Chondrocyte (in vitro differentiated cells): Measurements from ENCODE around the gene MLN. TPM values are rescaled to one million over a fixed set of nuclear protein-coding genes. Genes with fewer than 3 reads are reported as not detected.
A peak's percentile ranks its signal among the peaks of the same experiment; 100 is the strongest.

Experiments used
- DNase-seq: peaks from one replicate; pipeline ENCODE4 v3.0.0; 2021; ENCODE audit warnings: mixed read lengths, low spot score
- H3K27ac Mint-ChIP-seq: one replicate; pipeline ENCODE4 v1.8.0; 2021; ENCODE audit warnings: mild to moderate bottlenecking, moderate library complexity, mixed read lengths; ENCODE audit not compliant: unreplicated experiment
- H3K27me3 Mint-ChIP-seq: 2 replicates; pipeline ENCODE4 v1.8.0; 2021; ENCODE audit warnings: low read depth, mixed read lengths
- H3K36me3 Mint-ChIP-seq: 2 replicates; pipeline ENCODE4 v1.8.0; 2021; ENCODE audit warnings: low read depth, mixed read lengths
- H3K4me1 Mint-ChIP-seq: 2 replicates; pipeline ENCODE4 v1.8.0; 2021; ENCODE audit warnings: low read depth, mild to moderate bottlenecking, mixed read lengths
- H3K4me3 Mint-ChIP-seq: one replicate; pipeline ENCODE4 v1.8.0; 2021; ENCODE audit warnings: mild to moderate bottlenecking, moderate library complexity, mixed read lengths; ENCODE audit not compliant: unreplicated experiment
- H3K9me3 Mint-ChIP-seq: 2 replicates; pipeline ENCODE4 v1.8.0; 2021; ENCODE audit warnings: low read depth, mixed read lengths
- CTCF ChIP-seq: fragments of 200-600 bp; sonication (generic); IDR thresholded peaks from 2 replicates; pipeline ENCODE4 v1.5.0; 2021; ENCODE audit warnings: antibody characterized with exemption, mild to moderate bottlenecking, moderate library complexity
- total RNA-seq: library from RNA; stranded (reverse); gene quantifications from 3 replicates; pipeline ENCODE4 v1.2.1, GENCODE V29; 2021

MLN gene
- total RNA-seq, 1 donor from 2014 or later = not detected

- Mint-ChIP-seq H3K27me3 (peaks cover 27% of the 10 kb centered on the region), H3K36me3 (no peaks in the 10 kb centered on the region)
These were observed 14.5 kb upstream of the MLN start for GRCh38 chr6:33818293-33818692.

DNA sequence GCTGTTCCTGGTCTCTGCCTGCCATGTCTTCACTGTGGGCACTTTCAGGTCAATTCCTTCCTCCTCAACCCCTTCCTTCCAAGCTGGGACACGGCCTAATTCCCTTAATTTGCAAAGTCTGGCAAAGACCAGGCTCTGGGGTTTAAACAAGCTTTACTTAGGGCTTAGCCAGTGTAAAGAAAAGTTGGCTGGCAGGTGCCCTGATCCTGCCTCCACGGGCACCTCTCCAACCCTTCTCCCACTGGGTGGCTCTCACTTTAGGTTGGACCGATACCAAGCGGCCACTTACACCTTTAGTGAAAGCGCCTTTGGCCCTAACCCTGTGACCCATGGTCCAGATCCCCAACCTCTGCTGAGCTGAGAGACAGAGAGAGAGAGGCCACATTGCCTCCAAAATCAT is 13.7 kb upstream of the MLN start:
- H3K4me3 Mint-ChIP-seq = no peak overlapping the region
- DNase-seq = no peak

More at GRCh38 chr6:33818293-33818692, 14.5 kb upstream of the MLN start:
- no peak for DNase-seq
- Mint-ChIP-seq H3K4me3 (no peak overlapping the region), H3K9me3 (no peaks in the 10 kb centered on the region), H3K4me1 (no peaks in the 10 kb centered on the region), H3K27ac (no peak overlapping the region)
- TF ChIP-seq CTCF = no peak

GRCh38 chr6:33816911-33817310 is 13.1 kb upstream of the MLN start:
- no peak for TF ChIP-seq CTCF
- Mint-ChIP-seq H3K27ac (no peak overlapping the region), H3K4me1 (peaks cover 2% of the 10 kb centered on the region), H3K36me3 (no peaks in the 10 kb centered on the region), H3K4me3 (no peak overlapping the region), H3K9me3 (no peaks in the 10 kb centered on the region), H3K27me3 (peaks cover 29% of the 10 kb centered on the region)
- peak; percentile 37 for DNase-seq

More for the DNA sequence above, 13.7 kb upstream of the MLN start:
- no peaks in the 10 kb centered on the region for H3K9me3 Mint-ChIP-seq
- H3K4me1 Mint-ChIP-seq = peaks cover 2% of the 10 kb centered on the region
- TF ChIP-seq CTCF = no peak
- H3K27ac Mint-ChIP-seq = no peak overlapping the region
- no peaks in the 10 kb centered on the region for H3K36me3 Mint-ChIP-seq
- peaks cover 26% of the 10 kb centered on the region for H3K27me3 Mint-ChIP-seq

- no peak overlapping the region for H3K27ac Mint-ChIP-seq
- H3K9me3 Mint-ChIP-seq = no peaks in the 10 kb centered on the region
- no peaks in the 10 kb centered on the region for H3K36me3 Mint-ChIP-seq
- peaks cover 2% of the 10 kb centered on the region for H3K4me1 Mint-ChIP-seq
- H3K27me3 Mint-ChIP-seq = peaks cover 36% of the 10 kb centered on the region
- H3K4me3 Mint-ChIP-seq = no peak overlapping the region
- peak; percentile 24 for DNase-seq
- no peak for TF ChIP-seq CTCF
These were observed 12.1 kb upstream of the MLN start for GRCh38 chr6:33815854-33816253.

DNA sequence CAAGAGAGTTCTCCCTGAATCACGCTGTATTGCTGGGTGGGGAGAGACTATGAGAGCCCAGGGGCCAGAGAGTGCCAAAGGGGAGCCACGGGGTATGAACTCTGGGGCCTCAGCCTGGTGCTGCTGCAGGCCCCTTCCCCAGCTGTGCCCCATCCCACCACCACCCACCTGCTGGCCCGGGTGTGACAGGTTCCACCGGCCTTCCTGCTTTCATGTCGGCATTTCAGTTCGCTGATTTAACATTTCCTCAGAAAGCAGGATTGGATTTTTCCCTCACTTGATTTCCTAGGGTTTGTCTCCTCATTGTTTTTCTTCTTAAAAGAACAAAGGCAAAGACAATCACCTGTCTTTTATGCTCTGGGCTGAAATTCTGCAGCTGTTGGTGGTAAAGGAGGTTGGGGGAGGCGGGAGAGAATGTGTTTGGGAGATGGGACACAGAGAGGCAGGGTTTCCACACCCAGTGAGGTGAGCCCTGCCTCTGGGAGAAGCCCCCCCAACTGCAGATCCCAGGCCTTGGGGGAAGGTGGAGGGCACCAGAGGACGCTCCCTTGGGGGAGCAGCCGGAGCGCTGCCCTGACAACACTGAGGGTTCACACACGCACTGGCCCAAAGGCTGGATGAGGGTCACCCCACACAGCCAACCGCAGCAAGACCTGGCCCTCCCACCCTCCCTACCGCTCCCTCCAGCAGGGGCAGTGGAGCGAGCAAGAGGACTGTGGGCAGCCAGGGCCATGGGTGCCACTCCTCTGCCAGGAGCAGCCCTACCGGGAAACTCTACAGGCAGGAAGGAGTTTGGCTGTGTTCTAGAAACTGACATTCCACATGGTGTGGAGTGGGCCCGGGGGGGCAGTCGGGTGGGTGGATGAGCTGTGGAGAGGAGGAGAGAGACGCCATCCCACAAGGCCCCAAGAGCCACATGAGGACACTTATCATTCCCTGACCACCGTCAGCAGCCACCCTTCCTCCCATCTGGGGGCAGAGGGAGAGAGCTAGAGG is 10.5 kb upstream of the MLN start:
- Mint-ChIP-seq H3K27ac (no peak overlapping the region), H3K4me1 (peaks cover 2% of the 10 kb centered on the region), H3K27me3 (peaks cover 37% of the 10 kb centered on the region), H3K4me3 (no peak overlapping the region), H3K36me3 (no peaks in the 10 kb centered on the region), H3K9me3 (no peaks in the 10 kb centered on the region)
- DNase-seq = peak; percentile 47
- no peak for TF ChIP-seq CTCF
